Colonic mucosa (tissue), 4 donors: Measurements from ENCODE around the gene SFTPA2. TPM values are rescaled to one million over a fixed set of nuclear protein-coding genes. Genes with fewer than 3 reads are reported as not detected.
"Not testable (repeated sequence)": the region's sequence is repeated elsewhere in the genome, so short reads cannot be mapped to it uniquely, and the experiment has no call there.

ENCODE experiments used
- DNase-seq: peaks from one replicate; pipeline ENCODE4 v3.0.0-alpha.2; 2020
- H3K27ac ChIP-seq: fragments of 200-600 bp; one replicate; pipeline ENCODE4 v1.8.0; 2021
- H3K27me3 ChIP-seq: fragments of 200-600 bp; one replicate; pipeline ENCODE4 v1.8.0; 2021
- H3K36me3 ChIP-seq: fragments of 200-600 bp; one replicate; pipeline ENCODE4 v1.8.0; 2021
- H3K4me1 ChIP-seq: fragments of 200-600 bp; one replicate; pipeline ENCODE4 v1.8.0; 2021; ENCODE audit warnings: mild to moderate bottlenecking
- H3K4me3 ChIP-seq: fragments of 200-600 bp; one replicate; pipeline ENCODE4 v1.8.0; 2021
- H3K9ac ChIP-seq, 2 donors: one replicate each; pipeline ENCODE4 v1.7.0; 2013; ENCODE audit warnings: control low read depth in 2 of 2, low read depth in 2 of 2, low read length in 2 of 2
- H3K9me3 ChIP-seq: fragments of 200-600 bp; one replicate; pipeline ENCODE4 v1.8.0; 2021
- CTCF ChIP-seq: fragments of 200-600 bp; IDR thresholded peaks from one replicate; pipeline ENCODE4 v1.8.0; 2022; ENCODE audit warnings: antibody characterized with exemption, mild to moderate bottlenecking
- intact Hi-C: fragments of 100-400 bp; cut with DNase I; formaldehyde crosslinking; loops from one replicate; pipeline ENCODE4 v1.14.1; 2022
- total RNA-seq, 2 donors: library from RNA; stranded (reverse); fragmentation: NEBNext Ultra II Directional in 1 of 2; extraction: Animal tissue kit (Norgen Biotek cat#: 25700) in 1 of 2; gene quantifications; one replicate each; pipeline ENCODE4 v1.2.1, GENCODE V29; 2021
- donor health status: healthy.
- donor health status: DM: no; HTN: no; CAD: no.
- donor health status: DM: no; HTN: no; CAD: no.

SFTPA2 gene
- total RNA-seq, 2 donors from 2014 or later, result 5.6 to 14.2 TPM

- H3K4me1 ChIP-seq, result peaks cover 8% of the 10 kb centered on the region
- no peak overlapping the region for H3K27ac ChIP-seq
- DNase-seq, result no peak
- no peak for TF ChIP-seq CTCF
- H3K9me3 ChIP-seq, result no peaks in the 10 kb centered on the region
- H3K27me3 ChIP-seq, result no peaks in the 10 kb centered on the region
- intact Hi-C loops, result no loop called here
- H3K9ac ChIP-seq, result no peak overlapping the region
- no peak overlapping the region for H3K4me3 ChIP-seq
- no peaks in the 10 kb centered on the region for H3K36me3 ChIP-seq
These were observed 3.2 kb upstream of the SFTPA2 start for GRCh38 chr10:79563426-79563825.

- H3K4me3 ChIP-seq, result no peak overlapping the region
- TF ChIP-seq CTCF, result peak; percentile 87
- H3K27me3 ChIP-seq, result no peaks in the 10 kb centered on the region
- DNase-seq, result peak; percentile 81
- no peak overlapping the region for H3K9ac ChIP-seq
- H3K27ac ChIP-seq, result no peak overlapping the region
- H3K36me3 ChIP-seq, result no peaks in the 10 kb centered on the region
- H3K9me3 ChIP-seq, result no peaks in the 10 kb centered on the region
- intact Hi-C loops, result no loop called here
- peaks cover 8% of the 10 kb centered on the region for H3K4me1 ChIP-seq
These were observed 2.0 kb upstream of the SFTPA2 start for GRCh38 chr10:79562135-79562756.

GRCh38 chr10:79561257-79561656 is 1.1 kb upstream of the SFTPA2 start:
- Histone ChIP-seq H3K27ac (no peak overlapping the region), H3K4me1 (peaks cover 8% of the 10 kb centered on the region), H3K9ac (no peak overlapping the region), H3K9me3 (no peaks in the 10 kb centered on the region), H3K27me3 (no peaks in the 10 kb centered on the region), H3K4me3 (no peak overlapping the region), H3K36me3 (no peaks in the 10 kb centered on the region)
- DNase-seq, result peak; percentile 66
- intact Hi-C loops, result no loop called here
- TF ChIP-seq CTCF, result no peak

- Histone ChIP-seq H3K9ac (no peak overlapping the region), H3K9me3 (no peaks in the 10 kb centered on the region), H3K27me3 (no peaks in the 10 kb centered on the region), H3K4me1 (peaks cover 8% of the 10 kb centered on the region), H3K27ac (peak overlapping the region; percentile 34), H3K4me3 (no peak overlapping the region), H3K36me3 (no peaks in the 10 kb centered on the region)
- TF ChIP-seq CTCF, result no peak
- no peak for DNase-seq
- intact Hi-C loops, result no loop called here
These were observed 481 bp downstream of the SFTPA2 start for GRCh38 chr10:79559726-79560125.

- H3K4me1 ChIP-seq, H3K36me3 ChIP-seq, H3K9me3 ChIP-seq, intact Hi-C loops, H3K27me3 ChIP-seq, H3K9ac ChIP-seq, DNase-seq, H3K27ac ChIP-seq, H3K4me3 ChIP-seq: not testable (repeated sequence)
These were observed 3.2 kb downstream of the SFTPA2 start for GRCh38 chr10:79556961-79557360.

- DNase-seq, result no peak
- Histone ChIP-seq H3K36me3 (no peaks in the 10 kb centered on the region), H3K27me3 (no peaks in the 10 kb centered on the region), H3K4me1 (peaks cover 3% of the 10 kb centered on the region), H3K9me3 (no peaks in the 10 kb centered on the region), H3K4me3 (no peak overlapping the region), H3K9ac (no peak overlapping the region), H3K27ac (no peak overlapping the region)
- intact Hi-C loops, result no loop called here
- no peak for TF ChIP-seq CTCF
These were observed 4.6 kb downstream of the SFTPA2 start for GRCh38 chr10:79555354-79556309.
